Measurements from ENCODE around the gene CCDC167. TPM values are rescaled to one million over a fixed set of nuclear protein-coding genes. Genes with fewer than 3 reads are reported as not detected.

CCDC167 gene
- total and polyA plus RNA-seq, 10 of the 15 experiments (the other 5 are each of a cell fraction or from before 2014, with no cell fraction given) = 74.9 to 380 (median 137) TPM

DNA sequence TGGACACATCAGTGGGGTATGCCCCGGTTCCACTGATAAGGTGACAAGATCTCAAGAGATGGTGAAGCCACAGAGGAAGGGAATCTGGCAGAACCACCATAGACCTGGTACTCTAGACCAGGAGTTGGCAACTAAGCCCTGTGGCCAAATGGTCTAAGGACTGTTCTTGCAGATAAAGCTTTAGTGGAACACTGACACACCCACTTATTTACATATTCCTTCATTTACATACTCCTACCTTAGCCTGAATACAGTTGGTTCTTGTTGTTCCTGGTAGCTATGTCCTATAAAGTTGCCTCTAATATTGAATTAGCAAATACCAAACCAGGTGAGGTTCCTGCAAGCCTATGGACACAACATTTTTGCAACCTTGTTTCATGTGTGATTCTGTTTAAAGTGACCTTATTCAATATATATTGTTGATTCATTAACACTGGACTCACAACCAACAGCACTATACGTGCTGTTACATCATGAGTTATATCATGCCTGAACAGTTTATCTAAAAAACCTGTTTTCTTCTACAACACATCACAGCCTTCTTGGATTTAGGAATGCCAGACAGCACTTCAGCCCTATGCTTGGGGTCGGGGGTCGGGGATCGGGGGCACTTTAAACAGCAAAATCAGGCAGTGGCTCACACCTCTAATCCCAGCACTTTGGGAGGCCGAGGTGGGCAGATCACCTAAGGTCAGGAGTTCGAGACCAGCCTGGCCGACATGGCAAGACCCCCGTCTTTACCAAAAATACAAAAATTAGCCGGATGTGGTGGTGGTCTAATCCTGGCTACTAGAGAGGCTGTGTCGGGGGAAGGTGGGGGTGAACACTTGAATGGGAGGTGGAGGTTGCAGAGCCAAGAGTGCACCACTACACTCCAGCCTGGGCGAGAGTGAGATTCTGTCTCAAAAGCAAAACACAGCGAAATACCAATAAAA, 2.5 kb downstream of the CCDC167 start:
- Histone ChIP-seq H3K4me3 (no peak overlapping the region), H3K36me3 (ENCODE audit: control insufficient read depth in 2 of 2, insufficient read depth in 2 of 2, low read length in 1 of 2) (no peaks in the 10 kb centered on the region), H3K27ac (ENCODE audit: control insufficient read depth, insufficient read depth) (peak overlapping the region; percentile 92), H4K20me1 (ENCODE audit: control insufficient read depth, insufficient read depth) (no peaks in the 10 kb centered on the region), H3K9ac (ENCODE audit: control insufficient read depth, insufficient read depth, low read length) (peak overlapping the region; percentile 32), H3K4me1 (ENCODE audit: control insufficient read depth, insufficient read depth, low read length) (peaks cover 46% of the 10 kb centered on the region), H3K9me3 (replicated peaks; ENCODE audit: control insufficient read depth, insufficient read depth, low read length) (no peaks in the 10 kb centered on the region; the same call in 2 of the 3 replicates), H3K27me3 (replicated peaks in 1 of 2; ENCODE audit: control insufficient read depth in 2 of 2, insufficient read depth in 2 of 2, low read length in 1 of 2) (no peaks in the 10 kb centered on the region), H3K4me2 (ENCODE audit: control insufficient read depth, insufficient read depth) (peak overlapping the region; percentile 90), H3K79me2 (ENCODE audit: control insufficient read depth, insufficient read depth, low read length) (peaks cover 45% of the 10 kb centered on the region), H2AFZ (ENCODE audit: control insufficient read depth, low read depth, low read length) (no peak overlapping the region)
- in situ Hi-C loops (cut with MboI) = loop anchor here (10.0 kb wide), 1 partner anchor 58 kb away; no protein-coding TSS in a partner anchor
- ChIA-PET SMC1A (ENCODE audit: uncharacterized antibody, unreplicated experiment) (interaction anchor here (0.7 to 3.6 kb wide), 7 partner anchors 11 to 65 kb away, joined by 3 to 29 read pairs (median 4); no protein-coding TSS in a partner anchor), CTCF (interaction anchor here (1.0 to 3.3 kb wide), 3 partner anchors 16 to 25 kb away, joined by 3 to 18 read pairs (median 3); no protein-coding TSS in a partner anchor), RAD21 (ENCODE audit: unreplicated experiment) (interaction anchor here (1.0 to 3.7 kb wide), 5 partner anchors 40 to 68 kb away, joined by 3 to 23 read pairs (median 4); no protein-coding TSS in a partner anchor), POLR2A (interaction anchor here (0.6 to 5.4 kb wide), 4 partner anchors 11 to 67 kb away, joined by 3 to 45 read pairs (median 3); no protein-coding TSS in a partner anchor)
- intact Hi-C loops (cut with micrococcal nuclease; ENCODE audit: unreplicated experiment) = loop anchor here (2.0 kb wide), 1 partner anchor 58 kb away; no protein-coding TSS in a partner anchor
- no TSS peak for BruUV-seq (replicated peaks)
- WGBS (ENCODE audit: insufficient coverage, insufficient replicate concordance, low lambda C conversion rate, missing lambda C conversion rate) = 76% methylated on average over 13 of the region's 13 CpGs
- DNase-seq (ENCODE audit: low read depth, low spot score) (no peak), FAIRE-seq (no peak), ATAC-seq (no peak)
- TF ChIP-seq NBN (IDR thresholded peaks at IDR 0.05) (no peak), POLR2AphosphoS5 (IDR thresholded peaks at IDR 0.05; ENCODE audit: low read length) (peak; percentile 40; the same call in 1 of the 2 replicates)
- TF ChIP-seq, protein P1, sequence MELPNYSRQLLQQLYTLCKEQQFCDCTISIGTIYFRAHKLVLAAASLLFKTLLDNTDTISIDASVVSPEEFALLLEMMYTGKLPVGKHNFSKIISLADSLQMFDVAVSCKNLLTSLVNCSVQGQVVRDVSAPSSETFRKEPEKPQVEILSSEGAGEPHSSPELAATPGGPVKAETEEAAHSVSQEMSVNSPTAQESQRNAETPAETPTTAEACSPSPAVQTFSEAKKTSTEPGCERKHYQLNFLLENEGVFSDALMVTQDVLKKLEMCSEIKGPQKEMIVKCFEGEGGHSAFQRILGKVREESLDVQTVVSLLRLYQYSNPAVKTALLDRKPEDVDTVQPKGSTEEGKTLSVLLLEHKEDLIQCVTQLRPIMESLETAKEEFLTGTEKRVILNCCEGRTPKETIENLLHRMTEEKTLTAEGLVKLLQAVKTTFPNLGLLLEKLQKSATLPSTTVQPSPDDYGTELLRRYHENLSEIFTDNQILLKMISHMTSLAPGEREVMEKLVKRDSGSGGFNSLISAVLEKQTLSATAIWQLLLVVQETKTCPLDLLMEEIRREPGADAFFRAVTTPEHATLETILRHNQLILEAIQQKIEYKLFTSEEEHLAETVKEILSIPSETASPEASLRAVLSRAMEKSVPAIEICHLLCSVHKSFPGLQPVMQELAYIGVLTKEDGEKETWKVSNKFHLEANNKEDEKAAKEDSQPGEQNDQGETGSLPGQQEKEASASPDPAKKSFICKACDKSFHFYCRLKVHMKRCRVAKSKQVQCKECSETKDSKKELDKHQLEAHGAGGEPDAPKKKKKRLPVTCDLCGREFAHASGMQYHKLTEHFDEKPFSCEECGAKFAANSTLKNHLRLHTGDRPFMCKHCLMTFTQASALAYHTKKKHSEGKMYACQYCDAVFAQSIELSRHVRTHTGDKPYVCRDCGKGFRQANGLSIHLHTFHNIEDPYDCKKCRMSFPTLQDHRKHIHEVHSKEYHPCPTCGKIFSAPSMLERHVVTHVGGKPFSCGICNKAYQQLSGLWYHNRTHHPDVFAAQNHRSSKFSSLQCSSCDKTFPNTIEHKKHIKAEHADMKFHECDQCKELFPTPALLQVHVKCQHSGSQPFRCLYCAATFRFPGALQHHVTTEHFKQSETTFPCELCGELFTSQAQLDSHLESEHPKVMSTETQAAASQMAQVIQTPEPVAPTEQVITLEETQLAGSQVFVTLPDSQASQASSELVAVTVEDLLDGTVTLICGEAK (IDR thresholded peaks at IDR 0.05; ENCODE audit: borderline replicate concordance) = peak; percentile 53; the same call in 1 of the 2 replicates
